ENCODE results near the gene ZBTB7C.

- no peak for TF ChIP-seq FOXM1 (IDR thresholded peaks at IDR 0.05; ENCODE audit: borderline replicate concordance)
- no peak for TF ChIP-seq SP1 (IDR thresholded peaks at IDR 0.05)
- TF ChIP-seq TARDBP (IDR thresholded peaks at IDR 0.05): no peak
- TF ChIP-seq BHLHE40 (IDR thresholded peaks at IDR 0.05; ENCODE audit: borderline replicate concordance): no peak
- TF ChIP-seq L3MBTL2 (conservative IDR thresholded peaks at IDR 0.05): no peak
- no peak for TF ChIP-seq ELF4 (IDR thresholded peaks at IDR 0.05)
- TF ChIP-seq FOXK2 (IDR thresholded peaks at IDR 0.05): no peak
Observed at GRCh38 chr18:48171490-48172188, 237.5 kb downstream of the ZBTB7C start.
